ENCODE data around the gene CFAP90. TPM values are rescaled to one million over a fixed set of nuclear protein-coding genes. Genes with fewer than 3 reads are reported as not detected.
A peak's percentile ranks its signal among the peaks of the same experiment; 100 is the strongest.

The CFAP90 gene
- total RNA-seq, 1 donor from 2014 or later: 0.68 TPM

DNA sequence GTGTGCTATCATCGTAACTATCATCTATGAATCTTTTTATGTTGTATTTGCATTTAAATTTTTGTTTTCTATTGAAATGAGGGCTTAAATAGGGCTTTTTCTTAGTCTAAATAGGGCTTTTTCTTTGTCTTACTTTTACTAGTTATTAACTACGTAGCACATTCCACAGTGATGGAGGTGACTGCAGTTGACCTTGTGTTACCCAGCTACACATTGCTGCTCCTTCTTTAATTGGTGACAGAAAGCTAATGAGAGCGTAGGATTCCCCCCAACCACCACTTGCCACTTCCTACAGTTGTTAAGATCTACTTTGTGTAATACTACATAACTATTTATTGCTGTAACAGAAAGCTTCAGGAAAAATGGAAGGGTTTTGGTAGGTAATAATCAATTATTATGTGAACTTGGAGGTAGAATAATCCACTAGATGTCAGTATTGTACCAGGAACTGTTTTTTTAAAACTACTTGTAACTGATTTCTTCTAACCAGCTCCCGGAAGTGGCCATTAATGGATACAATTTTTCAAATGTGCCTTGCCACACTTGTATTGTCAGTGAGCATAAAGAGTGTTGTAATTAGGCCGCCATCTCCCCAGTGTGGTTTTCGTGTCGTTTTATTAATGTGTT lies 36.0 kb upstream of the CFAP90 start:
- Mint-ChIP-seq H3K27me3 (ENCODE audit: low read depth) (no peaks in the 10 kb centered on the region), H3K27ac (ENCODE audit: unreplicated experiment) (no peak overlapping the region), H3K4me1 (peaks cover 3% of the 10 kb centered on the region), H3K36me3 (ENCODE audit: low read depth) (peaks cover 9% of the 10 kb centered on the region), H3K4me3 (no peak overlapping the region), H3K9me3 (no peaks in the 10 kb centered on the region)
- DNase-seq (ENCODE audit: low read depth, low spot score): no peak
- TF ChIP-seq, protein P1, sequence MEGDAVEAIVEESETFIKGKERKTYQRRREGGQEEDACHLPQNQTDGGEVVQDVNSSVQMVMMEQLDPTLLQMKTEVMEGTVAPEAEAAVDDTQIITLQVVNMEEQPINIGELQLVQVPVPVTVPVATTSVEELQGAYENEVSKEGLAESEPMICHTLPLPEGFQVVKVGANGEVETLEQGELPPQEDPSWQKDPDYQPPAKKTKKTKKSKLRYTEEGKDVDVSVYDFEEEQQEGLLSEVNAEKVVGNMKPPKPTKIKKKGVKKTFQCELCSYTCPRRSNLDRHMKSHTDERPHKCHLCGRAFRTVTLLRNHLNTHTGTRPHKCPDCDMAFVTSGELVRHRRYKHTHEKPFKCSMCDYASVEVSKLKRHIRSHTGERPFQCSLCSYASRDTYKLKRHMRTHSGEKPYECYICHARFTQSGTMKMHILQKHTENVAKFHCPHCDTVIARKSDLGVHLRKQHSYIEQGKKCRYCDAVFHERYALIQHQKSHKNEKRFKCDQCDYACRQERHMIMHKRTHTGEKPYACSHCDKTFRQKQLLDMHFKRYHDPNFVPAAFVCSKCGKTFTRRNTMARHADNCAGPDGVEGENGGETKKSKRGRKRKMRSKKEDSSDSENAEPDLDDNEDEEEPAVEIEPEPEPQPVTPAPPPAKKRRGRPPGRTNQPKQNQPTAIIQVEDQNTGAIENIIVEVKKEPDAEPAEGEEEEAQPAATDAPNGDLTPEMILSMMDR (conservative IDR thresholded peaks at IDR 0.05): peak; percentile 75

DNA sequence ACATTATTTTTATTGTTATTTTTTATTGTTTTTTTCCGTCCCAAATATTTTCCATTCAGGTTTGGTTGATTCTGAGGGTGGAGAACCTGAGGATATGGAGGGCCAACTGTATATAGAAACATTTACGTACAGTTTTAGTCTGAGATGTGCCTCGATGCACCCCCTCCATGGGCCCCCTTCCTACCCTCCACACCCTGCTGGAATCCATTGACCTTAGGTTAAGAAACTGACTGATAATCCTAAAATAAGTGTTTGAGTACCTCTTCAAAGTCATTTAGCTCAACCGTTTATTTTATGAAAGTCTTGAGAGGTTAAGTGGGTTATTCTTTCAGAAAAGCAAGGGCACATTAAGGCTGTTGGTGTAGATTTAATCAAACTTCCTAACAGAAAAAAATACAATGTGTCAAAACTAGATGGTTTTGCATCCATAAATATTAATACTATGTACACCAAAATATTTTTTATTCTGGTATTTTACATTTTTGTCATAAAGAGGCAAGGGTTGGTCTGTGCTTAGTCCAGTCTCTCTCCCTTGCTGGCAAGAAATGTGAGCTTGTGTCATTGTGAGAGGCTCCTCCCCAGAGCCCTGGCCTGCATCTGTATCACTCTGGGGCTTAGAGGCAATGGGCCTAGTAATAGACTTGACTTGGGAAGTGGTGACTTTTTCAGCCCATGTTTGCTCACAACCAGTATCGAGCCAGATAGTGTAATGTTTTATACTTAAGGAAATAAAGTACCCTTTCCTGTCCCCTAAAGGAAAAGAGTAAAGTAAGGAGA lies 33.7 kb upstream of the CFAP90 start:
- Mint-ChIP-seq H3K27me3 (ENCODE audit: low read depth) (no peaks in the 10 kb centered on the region), H3K4me1 (peaks cover 3% of the 10 kb centered on the region), H3K36me3 (ENCODE audit: low read depth) (peaks cover 5% of the 10 kb centered on the region), H3K27ac (ENCODE audit: unreplicated experiment) (no peak overlapping the region), H3K9me3 (no peaks in the 10 kb centered on the region), H3K4me3 (no peak overlapping the region)
- TF ChIP-seq, protein P1 (conservative IDR thresholded peaks at IDR 0.05): no peak
- no peak for DNase-seq (ENCODE audit: low read depth, low spot score)

DNA sequence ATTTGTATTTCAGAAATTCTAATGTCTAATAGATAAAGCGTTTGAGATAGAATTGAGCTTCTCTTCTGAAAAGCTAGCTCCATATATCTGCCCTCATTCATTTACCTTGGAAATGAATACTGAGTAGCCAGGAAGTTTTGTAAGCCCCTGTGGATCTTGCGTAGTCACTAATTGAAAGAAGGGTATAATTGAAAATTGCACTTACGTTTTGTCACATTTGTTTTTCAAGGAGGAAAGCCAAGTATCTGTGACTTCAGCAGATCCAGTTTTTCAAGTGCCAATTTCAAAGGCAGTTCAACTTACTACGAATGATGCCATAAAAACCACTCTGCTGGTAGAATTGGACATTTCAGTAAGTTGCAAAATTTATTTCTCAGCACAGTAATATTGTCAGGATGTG lies 32.0 kb upstream of the CFAP90 start:
- no peak overlapping the region for H3K27ac Mint-ChIP-seq (ENCODE audit: unreplicated experiment)
- peaks cover 5% of the 10 kb centered on the region for H3K36me3 Mint-ChIP-seq (ENCODE audit: low read depth)
- H3K4me3 Mint-ChIP-seq: no peak overlapping the region
- H3K27me3 Mint-ChIP-seq (ENCODE audit: low read depth): no peaks in the 10 kb centered on the region
- TF ChIP-seq, protein P1 (conservative IDR thresholded peaks at IDR 0.05): no peak
- H3K4me1 Mint-ChIP-seq: peaks cover 3% of the 10 kb centered on the region
- H3K9me3 Mint-ChIP-seq: no peaks in the 10 kb centered on the region
- no peak for DNase-seq (ENCODE audit: low read depth, low spot score)

DNA sequence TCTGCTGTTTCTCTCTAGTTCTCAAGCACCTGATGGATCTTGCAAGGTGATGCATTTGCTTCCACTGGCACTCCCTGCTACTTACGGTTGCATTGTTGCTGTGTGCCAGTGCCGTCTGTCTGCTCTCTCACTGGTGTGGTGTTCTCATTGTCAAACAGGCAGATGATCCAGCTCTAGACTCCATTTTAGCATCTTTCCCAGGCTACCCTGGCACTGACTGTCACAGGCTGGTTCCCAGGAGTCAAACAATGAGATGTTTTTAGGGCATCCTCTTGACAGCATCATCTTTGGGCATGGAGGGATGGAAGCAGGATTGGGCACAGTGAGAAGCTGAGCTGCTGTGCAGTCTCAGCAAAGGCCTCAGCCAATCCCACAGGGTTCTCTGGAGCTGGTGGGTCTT lies 30.9 kb upstream of the CFAP90 start:
- H3K27me3 Mint-ChIP-seq (ENCODE audit: low read depth): no peaks in the 10 kb centered on the region
- H3K4me3 Mint-ChIP-seq: no peak overlapping the region
- H3K4me1 Mint-ChIP-seq: no peaks in the 10 kb centered on the region
- H3K27ac Mint-ChIP-seq (ENCODE audit: unreplicated experiment): no peak overlapping the region
- no peak for DNase-seq (ENCODE audit: low read depth, low spot score)
- TF ChIP-seq, protein P1 (conservative IDR thresholded peaks at IDR 0.05): no peak
- no peaks in the 10 kb centered on the region for H3K9me3 Mint-ChIP-seq
- H3K36me3 Mint-ChIP-seq (ENCODE audit: low read depth): peaks cover 5% of the 10 kb centered on the region

DNA sequence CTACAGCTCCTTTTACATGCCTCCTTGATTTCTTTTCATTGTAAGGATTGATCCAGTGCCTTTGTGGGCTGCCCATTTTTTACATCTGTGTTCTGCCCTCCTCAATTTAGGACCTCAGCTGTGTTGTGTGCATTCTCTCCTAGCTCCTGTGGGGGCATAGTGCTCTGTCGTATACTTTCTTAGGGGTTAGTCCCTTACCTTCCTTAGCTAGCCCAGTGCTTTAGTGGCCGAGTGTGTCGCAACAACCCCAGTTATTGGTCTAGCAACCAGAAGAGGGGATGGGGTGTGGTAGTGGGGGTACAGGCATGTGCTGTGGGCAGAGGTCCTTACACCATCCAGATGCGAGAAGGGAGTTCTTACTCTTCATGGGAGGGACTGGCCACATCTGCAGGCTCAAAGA lies 30.2 kb upstream of the CFAP90 start:
- no peak overlapping the region for H3K27ac Mint-ChIP-seq (ENCODE audit: unreplicated experiment)
- H3K4me3 Mint-ChIP-seq: no peak overlapping the region
- no peaks in the 10 kb centered on the region for H3K4me1 Mint-ChIP-seq
- peaks cover 8% of the 10 kb centered on the region for H3K36me3 Mint-ChIP-seq (ENCODE audit: low read depth)
- no peaks in the 10 kb centered on the region for H3K9me3 Mint-ChIP-seq
- TF ChIP-seq, protein P1 (conservative IDR thresholded peaks at IDR 0.05): no peak
- no peaks in the 10 kb centered on the region for H3K27me3 Mint-ChIP-seq (ENCODE audit: low read depth)
- DNase-seq (ENCODE audit: low read depth, low spot score): no peak

All from neural crest cell (in vitro differentiated cells).